HG03066 (cell line): ENCODE results near the gene CNNM3.

Source experiments
- ATAC-seq: cut with Tn5 transposase; IDR thresholded peaks from one replicate; pipeline ENCODE4 v1.9.1; 2021; ENCODE audit warnings: low read depth; ENCODE audit not compliant: unreplicated experiment

CNNM3 gene

DNA sequence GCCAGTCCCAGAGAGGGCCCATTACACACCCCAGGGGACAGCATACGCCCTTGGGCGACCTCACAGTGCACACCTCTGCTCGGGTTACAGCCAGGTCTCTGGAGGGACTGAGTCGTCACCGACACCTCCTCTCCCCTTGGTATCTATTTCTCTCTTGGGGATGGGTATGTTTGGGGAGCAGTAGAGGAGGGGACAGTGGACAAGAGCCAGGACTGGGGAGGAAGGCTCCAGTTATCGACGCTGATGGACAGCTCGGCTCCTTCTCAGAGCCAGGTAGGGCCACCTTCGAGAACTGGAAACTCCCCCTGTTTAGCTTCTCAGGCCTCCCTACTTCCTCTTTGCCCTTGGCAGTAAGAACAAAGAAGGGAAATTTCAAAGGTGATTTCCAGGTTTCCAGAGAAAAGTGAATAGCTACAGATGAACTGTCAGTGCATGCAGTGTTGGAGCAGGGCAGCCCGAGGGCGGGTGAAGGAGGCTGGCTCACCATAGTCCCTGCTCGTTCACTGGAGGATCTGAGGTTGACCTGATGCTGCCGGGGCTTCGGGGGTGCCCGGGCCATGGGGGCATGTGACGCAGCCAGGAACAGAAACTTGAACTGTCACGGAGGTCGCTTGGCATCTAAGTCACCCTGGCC, 58.2 kb downstream of the CNNM3 start:
- ATAC-seq: no peak

GRCh38 chr2:96875498-96876268, 59.6 kb downstream of the CNNM3 start:
- ATAC-seq: no peak

- no peak for ATAC-seq
These were observed 60.4 kb downstream of the CNNM3 start for GRCh38 chr2:96876269-96877041.

DNA sequence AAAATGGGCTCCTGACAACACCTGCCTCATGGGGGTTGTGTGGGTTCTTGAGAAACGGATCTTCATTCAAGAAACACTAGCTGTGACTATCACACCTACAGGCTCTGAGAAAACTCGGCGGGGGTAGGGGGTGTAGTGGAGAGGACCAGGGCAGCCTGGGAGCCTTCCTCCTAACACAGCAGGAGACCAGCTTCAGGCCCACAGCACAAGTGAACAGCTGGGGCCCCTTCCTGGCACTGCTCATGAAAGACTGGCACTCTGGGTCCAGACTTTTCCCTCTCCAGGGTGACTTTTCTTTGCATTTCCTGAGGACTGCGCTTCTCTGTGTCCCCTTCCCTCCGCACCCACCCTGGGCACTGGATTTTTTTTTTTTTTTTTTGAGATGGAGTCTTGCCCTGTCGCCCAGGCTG, 61.0 kb downstream of the CNNM3 start:
- no peak for ATAC-seq

DNA sequence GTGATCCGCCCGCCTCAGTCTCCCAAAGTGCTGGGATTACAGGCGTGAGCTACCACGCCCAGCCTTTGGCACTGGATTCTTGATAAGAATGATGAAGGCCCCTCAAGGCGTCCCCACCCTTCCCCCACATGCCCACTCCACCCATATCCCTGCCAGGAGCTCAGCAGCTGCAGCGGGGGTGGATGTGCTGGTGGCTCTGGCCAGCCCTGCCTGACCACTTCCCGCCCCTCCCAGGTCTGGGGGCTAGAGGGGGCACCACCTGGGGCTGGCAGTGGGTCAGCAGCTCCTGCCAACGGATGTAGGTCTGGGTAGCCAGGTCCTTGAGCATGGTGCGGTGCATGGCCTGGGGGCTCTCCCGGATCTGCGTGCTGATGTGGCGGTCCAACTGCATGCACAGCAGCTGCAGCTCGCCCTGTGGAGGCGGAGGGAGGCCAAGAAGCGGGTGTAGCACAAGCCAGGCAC, 61.6 kb downstream of the CNNM3 start:
- ATAC-seq: no peak

DNA sequence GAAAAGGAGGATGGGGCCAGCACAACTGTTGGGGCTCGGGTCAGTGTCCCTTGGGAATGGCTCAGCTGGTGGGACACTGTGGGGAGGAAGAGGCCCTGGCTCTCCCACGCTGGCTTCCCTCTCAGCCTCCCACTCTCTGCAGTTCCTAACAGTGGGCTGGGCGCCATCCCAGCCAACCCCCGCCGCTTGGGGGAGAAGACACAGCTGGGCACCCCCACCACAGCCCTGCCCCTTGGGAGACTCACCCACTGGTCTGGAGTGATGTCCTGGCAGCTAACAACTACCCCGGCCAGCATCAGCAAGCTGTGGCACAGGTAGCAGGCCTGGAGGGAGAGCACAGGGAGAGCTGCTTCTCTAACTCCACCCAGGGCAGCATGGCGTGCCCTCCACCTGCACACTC, 62.1 kb downstream of the CNNM3 start:
- no peak for ATAC-seq

GRCh38 chr2:96878796-96879544, 62.9 kb downstream of the CNNM3 start:
- no peak for ATAC-seq

GRCh38 chr2:96879545-96880040, 63.5 kb downstream of the CNNM3 start:
- ATAC-seq: no peak

- no peak for ATAC-seq
These were observed 64.8 kb downstream of the CNNM3 start for GRCh38 chr2:96880891-96881273.

DNA sequence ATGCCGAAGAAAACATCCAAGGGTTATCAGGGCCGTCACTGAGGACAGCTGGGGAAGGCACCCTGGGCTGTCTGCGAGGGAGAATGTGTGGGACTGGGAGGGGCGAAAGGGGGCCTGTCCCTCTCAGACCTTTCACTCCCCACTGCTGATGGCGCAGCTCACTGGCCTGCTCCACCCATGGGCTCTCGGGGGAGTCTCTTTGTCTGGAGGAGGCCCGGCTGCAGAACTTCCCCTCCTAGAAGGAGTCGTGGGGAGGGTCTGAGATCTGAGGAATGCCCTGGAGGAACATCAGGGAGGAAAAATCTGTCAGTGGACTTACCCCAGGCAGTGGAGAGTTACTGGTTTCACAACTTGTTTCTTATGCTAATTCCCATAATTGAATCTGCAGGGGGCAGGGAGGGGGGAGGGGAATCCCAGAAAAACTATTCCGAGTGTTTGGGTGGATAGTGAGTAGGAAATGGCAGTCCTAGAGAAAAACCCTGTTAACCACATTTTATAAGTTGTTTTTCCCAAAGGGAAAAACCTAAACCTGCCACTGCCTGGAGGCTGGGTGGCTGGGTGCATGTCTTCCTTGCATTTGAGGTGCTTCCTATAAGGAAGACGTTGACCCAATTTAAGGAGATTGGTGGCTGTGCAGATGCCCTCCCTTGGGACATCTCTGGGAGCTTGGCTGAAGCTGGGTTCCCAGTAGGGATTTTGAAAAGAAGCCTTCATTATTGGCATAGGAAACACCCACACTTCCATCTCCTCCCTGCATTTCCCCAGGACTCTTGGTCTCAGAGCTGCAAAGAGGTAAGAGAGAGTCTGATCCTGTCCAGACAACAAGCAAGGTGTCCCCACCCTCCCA, 65.5 kb downstream of the CNNM3 start:
- no peak for ATAC-seq

- ATAC-seq: no peak
These were observed 66.2 kb downstream of the CNNM3 start for GRCh38 chr2:96882230-96882629.

DNA sequence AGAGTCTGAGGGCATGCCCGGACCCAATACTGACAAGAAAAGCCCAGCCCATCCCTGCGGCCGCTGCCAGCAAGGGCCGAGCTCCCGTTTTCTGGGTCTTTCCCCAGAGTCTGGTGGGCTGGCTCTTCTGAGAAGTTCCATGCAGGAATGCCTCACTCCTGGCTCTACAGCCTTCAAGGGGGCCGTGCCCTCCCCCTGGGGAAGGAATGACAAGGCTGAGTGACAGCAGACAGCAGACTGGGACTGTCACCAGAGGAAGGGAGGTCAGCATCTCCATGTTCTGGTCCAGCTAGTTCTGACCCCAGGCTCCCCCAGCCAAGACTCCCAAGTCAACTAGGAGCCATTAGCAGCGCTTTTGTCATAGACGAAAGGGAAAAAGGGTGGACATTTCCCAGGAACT, 66.8 kb downstream of the CNNM3 start:
- ATAC-seq: no peak

GRCh38 chr2:96883306-96883705, 67.2 kb downstream of the CNNM3 start:
- no peak for ATAC-seq
